ENCODE results near the gene WDR27.

DNA sequence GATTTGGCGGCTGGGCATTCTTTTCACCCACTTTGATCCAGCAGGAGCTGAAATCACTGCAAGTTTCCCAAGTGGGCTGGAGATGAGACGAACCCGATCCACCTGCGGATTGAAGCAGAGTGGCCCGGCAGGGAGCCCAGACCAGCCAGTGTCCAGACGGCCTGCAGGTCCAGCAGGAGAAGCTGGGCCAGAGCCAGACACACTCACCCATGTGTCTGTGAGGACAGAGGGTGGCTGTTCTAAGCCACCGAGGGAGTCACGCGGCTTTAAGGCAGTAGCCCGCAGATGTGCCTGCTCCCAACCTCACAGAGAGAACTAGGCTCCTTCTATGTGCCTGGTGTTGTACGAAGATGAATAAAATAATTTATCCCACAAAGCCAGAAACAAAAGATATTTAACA is 200.7 kb downstream of the WDR27 start:
- TF ChIP-seq, protein P1, sequence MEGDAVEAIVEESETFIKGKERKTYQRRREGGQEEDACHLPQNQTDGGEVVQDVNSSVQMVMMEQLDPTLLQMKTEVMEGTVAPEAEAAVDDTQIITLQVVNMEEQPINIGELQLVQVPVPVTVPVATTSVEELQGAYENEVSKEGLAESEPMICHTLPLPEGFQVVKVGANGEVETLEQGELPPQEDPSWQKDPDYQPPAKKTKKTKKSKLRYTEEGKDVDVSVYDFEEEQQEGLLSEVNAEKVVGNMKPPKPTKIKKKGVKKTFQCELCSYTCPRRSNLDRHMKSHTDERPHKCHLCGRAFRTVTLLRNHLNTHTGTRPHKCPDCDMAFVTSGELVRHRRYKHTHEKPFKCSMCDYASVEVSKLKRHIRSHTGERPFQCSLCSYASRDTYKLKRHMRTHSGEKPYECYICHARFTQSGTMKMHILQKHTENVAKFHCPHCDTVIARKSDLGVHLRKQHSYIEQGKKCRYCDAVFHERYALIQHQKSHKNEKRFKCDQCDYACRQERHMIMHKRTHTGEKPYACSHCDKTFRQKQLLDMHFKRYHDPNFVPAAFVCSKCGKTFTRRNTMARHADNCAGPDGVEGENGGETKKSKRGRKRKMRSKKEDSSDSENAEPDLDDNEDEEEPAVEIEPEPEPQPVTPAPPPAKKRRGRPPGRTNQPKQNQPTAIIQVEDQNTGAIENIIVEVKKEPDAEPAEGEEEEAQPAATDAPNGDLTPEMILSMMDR (IDR thresholded peaks at IDR 0.05) = no peak
- no peak for TF ChIP-seq POLR2A (IDR thresholded peaks at IDR 0.05)
